Right ventricle myocardium superior (tissue), 1 donor: ENCODE measurements around the gene INPP4A. TPM values are rescaled to one million over a fixed set of nuclear protein-coding genes. Genes with fewer than 3 reads are reported as not detected.

Source experiments
- ATAC-seq: fragments of 200-7000 bp; cut with Tn5 transposase; one replicate; pipeline ENCODE4 v1.9.1; 2020; ENCODE audit warnings: mild to moderate bottlenecking; ENCODE audit not compliant: poor library complexity
- DNase-seq: peaks from one replicate; pipeline ENCODE4 v3.0.0-alpha.2; 2020
- intact Hi-C: fragments of 100-400 bp; cut with DNase I; formaldehyde crosslinking; loops from one replicate; pipeline ENCODE4 v1.11.2; 2022
- total RNA-seq: library from RNA; stranded (reverse); fragmentation: NEBNext Ultra II Directional; extraction: Animal tissue kit (Norgen Biotek cat#: 25700); gene quantifications from one replicate; pipeline ENCODE4 v1.2.1, GENCODE V29; 2021
- donor health status: DM: no; HTN: yes; CAD: no; lungs with severe emphysema.

INPP4A gene
- total RNA-seq, 1 donor from 2014 or later = 16.8 TPM

GRCh38 chr2:98608962-98609604 lies 164.4 kb downstream of the INPP4A start:
- intact Hi-C loops = no loop called here
- peak; percentile 39 for ATAC-seq
- no peak for DNase-seq

GRCh38 chr2:98614024-98614739 lies 169.5 kb downstream of the INPP4A start:
- ATAC-seq (no peak), DNase-seq (no peak)
- intact Hi-C loops = no loop called here

GRCh38 chr2:98615481-98615880 lies 170.8 kb downstream of the INPP4A start:
- no peak for DNase-seq
- intact Hi-C loops = no loop called here
- no peak for ATAC-seq

- DNase-seq (no peak), ATAC-seq (no peak)
- intact Hi-C loops = no loop called here
Observed at GRCh38 chr2:98617149-98617548, 172.5 kb downstream of the INPP4A start.

DNA sequence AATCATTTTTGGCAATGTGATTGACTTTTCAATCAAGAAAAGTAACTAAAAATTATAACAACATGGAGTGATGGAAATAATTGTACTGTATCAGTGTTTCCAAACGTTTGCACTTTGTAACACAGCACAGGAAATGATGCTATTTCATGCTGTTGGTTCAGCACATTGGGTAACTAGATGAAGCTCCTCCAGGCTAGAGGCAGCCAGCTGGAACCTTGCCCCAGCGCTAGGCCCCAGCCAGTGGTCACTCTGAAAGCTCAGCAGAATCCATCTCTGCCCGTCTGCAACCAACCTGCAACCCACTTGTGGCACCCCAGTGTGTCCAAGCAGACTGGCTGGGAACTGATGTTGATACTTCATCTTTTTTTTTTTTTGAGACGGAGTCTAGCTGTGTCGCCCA lies 179.0 kb downstream of the INPP4A start:
- intact Hi-C loops = no loop called here
- ATAC-seq = peak; percentile 75
- DNase-seq = peak; percentile 84

GRCh38 chr2:98632351-98632750 lies 187.7 kb downstream of the INPP4A start:
- DNase-seq = no peak
- no peak for ATAC-seq
- intact Hi-C loops = no loop called here

DNA sequence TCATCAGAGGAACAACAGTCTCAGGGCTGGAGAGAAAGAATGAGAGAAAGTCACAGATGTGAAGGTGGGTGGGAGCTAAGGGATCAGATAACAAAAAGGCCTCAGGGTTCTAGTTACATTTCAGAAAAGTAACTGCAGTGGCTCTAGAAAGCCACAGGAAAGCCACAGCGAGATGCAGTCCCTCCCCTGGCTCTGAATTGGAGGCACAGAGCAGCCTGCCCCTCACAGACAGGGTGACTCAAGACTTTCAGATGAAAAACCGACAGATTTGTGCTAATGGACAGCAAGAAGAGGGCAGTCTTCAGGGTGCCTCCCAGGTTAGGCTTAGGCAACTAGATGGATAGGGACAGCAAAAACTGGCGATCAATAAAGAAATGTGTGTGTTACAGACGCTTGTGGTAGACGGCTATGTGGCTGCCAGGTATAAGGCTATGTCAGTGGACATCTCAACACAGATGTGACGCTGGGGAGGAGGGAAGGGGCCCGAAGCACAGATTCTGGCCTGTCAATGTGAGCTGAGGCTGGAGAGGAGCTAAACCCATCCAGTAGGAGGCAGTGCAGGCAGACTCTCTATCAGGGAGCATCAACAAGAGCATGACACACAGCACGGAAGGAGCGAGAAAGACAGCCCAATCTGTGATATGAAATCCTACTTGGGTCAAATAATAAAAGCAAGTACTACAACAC lies 189.9 kb downstream of the INPP4A start:
- intact Hi-C loops = no loop called here
- no peak for ATAC-seq
- no peak for DNase-seq

- ATAC-seq (no peak), DNase-seq (no peak)
- intact Hi-C loops = no loop called here
Observed at GRCh38 chr2:98637401-98638147, 192.9 kb downstream of the INPP4A start.

DNA sequence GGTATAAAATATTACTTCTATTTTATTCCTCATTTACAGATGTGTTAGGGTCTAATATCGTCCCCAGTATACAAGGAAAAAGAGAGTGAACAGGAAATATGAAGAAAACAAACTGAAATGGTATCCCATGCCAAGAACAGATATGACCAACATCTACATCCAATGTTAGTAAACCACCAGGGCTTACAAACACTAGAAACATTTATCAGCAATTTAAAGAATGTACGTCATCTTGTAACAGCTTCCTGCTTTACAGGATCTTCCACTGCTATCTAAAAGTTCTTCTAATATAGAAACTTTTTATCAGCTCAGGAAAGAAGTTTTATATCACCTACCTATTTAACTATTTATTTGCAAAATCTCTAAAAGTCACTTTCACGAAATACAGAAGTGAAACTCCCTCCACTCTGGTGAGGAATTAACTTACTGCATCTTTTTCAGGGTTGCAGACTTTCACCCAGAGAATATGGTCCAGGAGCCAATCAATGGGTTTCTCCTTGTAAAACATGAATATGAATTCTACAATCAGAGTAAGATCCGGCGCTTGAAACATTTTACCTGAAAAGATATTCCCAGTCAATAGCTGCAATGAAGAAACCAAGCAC lies 198.9 kb downstream of the INPP4A start:
- no peak for ATAC-seq
- intact Hi-C loops = no loop called here
- no peak for DNase-seq

Other genes starting within 250 kb of the INPP4A start
- gene CNGA3, start 98.4 kb upstream of the INPP4A start, total RNA-seq = not detected
- gene COA5, start 163.7 kb downstream of the INPP4A start, total RNA-seq = 26.8 TPM
- gene UNC50, start 163.7 kb downstream of the INPP4A start, total RNA-seq = 26.4 TPM